SW 1271 (cell line): ENCODE results near the gene EXO1.

Experiments used
- DNase-seq, 2 experiments: peaks; one replicate each; lab custom pipeline; 2025; lab: John Stamatoyannopoulos, UW

The EXO1 gene

GRCh38 chr1:241891296-241891695, 43.3 kb downstream of the EXO1 start:
- DNase-seq: no peak

GRCh38 chr1:241894016-241894415, 46.0 kb downstream of the EXO1 start:
- no peak for DNase-seq

- DNase-seq: no peak
Observed at GRCh38 chr1:241895013-241895412, 47.0 kb downstream of the EXO1 start.

GRCh38 chr1:241896670-241896962, 48.6 kb downstream of the EXO1 start:
- DNase-seq: no peak

- DNase-seq: no peak
Observed at GRCh38 chr1:241899210-241899609, 51.2 kb downstream of the EXO1 start.

- DNase-seq: no peak
Observed at GRCh38 chr1:241900381-241900780, 52.4 kb downstream of the EXO1 start.

GRCh38 chr1:241902391-241903065, 54.5 kb downstream of the EXO1 start:
- no peak for DNase-seq

GRCh38 chr1:241916196-241916595, 68.2 kb downstream of the EXO1 start:
- no peak for DNase-seq

GRCh38 chr1:241917487-241917886, 69.5 kb downstream of the EXO1 start:
- no peak for DNase-seq

- no peak for DNase-seq
Observed at GRCh38 chr1:241918879-241919278, 70.9 kb downstream of the EXO1 start.

- no peak for DNase-seq
Observed at GRCh38 chr1:241924080-241924808, 76.2 kb downstream of the EXO1 start.

GRCh38 chr1:241926141-241926540, 78.1 kb downstream of the EXO1 start:
- no peak for DNase-seq

- no peak for DNase-seq
Observed at GRCh38 chr1:241927321-241927720, 79.3 kb downstream of the EXO1 start.

GRCh38 chr1:241932845-241933244, 84.8 kb downstream of the EXO1 start:
- no peak for DNase-seq

GRCh38 chr1:241934201-241934848, 86.3 kb downstream of the EXO1 start:
- DNase-seq: no peak

- no peak for DNase-seq
Observed at GRCh38 chr1:241934866-241935265, 86.9 kb downstream of the EXO1 start.
